Muscle of leg (tissue), 11 donors: ENCODE measurements around the gene PPP1R13L. TPM values are rescaled to one million over a fixed set of nuclear protein-coding genes. Genes with fewer than 3 reads are reported as not detected.

Experiments used
- DNase-seq: peaks from one replicate; pipeline ENCODE4 v3.0.0; 2013
- H3K27ac ChIP-seq: one replicate; pipeline ENCODE4 v1.5.1; 2013; ENCODE audit warnings: mild to moderate bottlenecking, low read length, control low read depth
- H3K27me3 ChIP-seq: one replicate; pipeline ENCODE4 v1.6.1; 2013; ENCODE audit warnings: low read length; ENCODE audit not compliant: control insufficient read depth, insufficient read depth
- H3K36me3 ChIP-seq: one replicate; pipeline ENCODE4 v1.6.1; 2013; ENCODE audit warnings: low read length; ENCODE audit not compliant: control insufficient read depth, insufficient read depth
- H3K4me1 ChIP-seq: one replicate; pipeline ENCODE4 v1.6.1; 2013; ENCODE audit warnings: low read length; ENCODE audit not compliant: control insufficient read depth, insufficient read depth
- H3K4me3 ChIP-seq: one replicate; pipeline ENCODE4 v1.5.1; 2013; ENCODE audit warnings: low read length, control low read depth
- H3K9me3 ChIP-seq: replicated peaks from 2 replicates; pipeline ENCODE4 v1.6.1; 2013; ENCODE audit warnings: low read depth, low read length; ENCODE audit not compliant: control insufficient read depth
- WGBS: methylation state at CpG from one replicate; pipeline ENCODE4 v1.1.5; 2013; ENCODE audit warnings: missing lambda C conversion rate; ENCODE audit not compliant: insufficient coverage; 5-methylcytosine and 5-hydroxymethylcytosine counted together
- polyA plus RNA-seq, 8 donors: library from polyadenylated mRNA; unstranded; fragments of 120-200 nt; gene quantifications; one replicate each; pipeline versions ENCODE4 v1.2.1 to v1.2.3, GENCODE V29; 2013; ENCODE audit warnings: inconsistent platforms in 1 of 8, low replicate concordance in 1 of 8; ENCODE audit not compliant: insufficient read length in 8 of 8, insufficient read depth in 1 of 8
- total RNA-seq: library from RNA; stranded (reverse); fragments of 120-200 nt; gene quantifications from one replicate; pipeline ENCODE4 v1.2.4, GENCODE V29; 2013

PPP1R13L gene
- total and polyA plus RNA-seq, 9 donors, result 1.7 to 8.4 (median 3.4) TPM

DNA sequence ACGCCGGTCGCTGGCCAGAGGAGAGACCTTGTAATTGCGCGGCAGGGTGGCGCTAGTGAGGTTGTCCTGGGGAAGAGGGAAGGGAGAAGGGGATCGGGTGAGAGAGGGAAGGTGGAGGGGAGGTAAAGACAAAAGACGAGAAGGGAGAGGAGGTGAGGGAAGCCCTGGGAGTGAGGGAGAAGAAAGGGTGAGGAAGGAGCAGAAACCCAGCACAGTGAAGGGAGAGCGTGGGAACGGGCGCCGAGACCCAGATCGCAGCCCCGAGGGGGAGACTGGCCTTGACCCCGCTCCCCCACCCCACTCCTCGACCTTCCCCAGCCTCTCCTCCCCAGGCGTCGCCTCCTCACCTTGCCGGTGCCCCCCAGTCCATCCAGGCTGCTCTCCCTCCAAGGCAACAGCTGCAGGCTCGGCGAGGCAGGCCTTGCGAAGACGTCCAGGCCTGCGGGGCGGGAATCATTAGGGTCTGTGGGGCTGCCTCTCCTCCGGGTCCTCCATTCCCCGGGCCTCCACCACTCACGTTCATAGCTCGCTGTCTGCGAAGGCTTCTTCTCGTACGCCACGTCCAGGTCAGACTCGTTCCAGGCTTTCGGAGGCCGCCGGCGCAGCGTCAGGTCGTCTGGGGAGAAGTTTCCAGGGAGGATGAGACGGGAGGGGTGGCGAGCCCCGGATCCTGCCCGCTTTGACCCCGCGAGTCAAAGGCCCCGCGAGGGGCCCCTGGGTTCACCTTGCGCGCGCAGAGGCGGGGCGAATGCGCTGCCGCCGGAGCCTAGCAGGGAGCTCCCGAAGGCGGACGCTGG, 8.8 kb downstream of the PPP1R13L start:
- no peaks in the 10 kb centered on the region for H3K36me3 ChIP-seq
- no peak for DNase-seq

DNA sequence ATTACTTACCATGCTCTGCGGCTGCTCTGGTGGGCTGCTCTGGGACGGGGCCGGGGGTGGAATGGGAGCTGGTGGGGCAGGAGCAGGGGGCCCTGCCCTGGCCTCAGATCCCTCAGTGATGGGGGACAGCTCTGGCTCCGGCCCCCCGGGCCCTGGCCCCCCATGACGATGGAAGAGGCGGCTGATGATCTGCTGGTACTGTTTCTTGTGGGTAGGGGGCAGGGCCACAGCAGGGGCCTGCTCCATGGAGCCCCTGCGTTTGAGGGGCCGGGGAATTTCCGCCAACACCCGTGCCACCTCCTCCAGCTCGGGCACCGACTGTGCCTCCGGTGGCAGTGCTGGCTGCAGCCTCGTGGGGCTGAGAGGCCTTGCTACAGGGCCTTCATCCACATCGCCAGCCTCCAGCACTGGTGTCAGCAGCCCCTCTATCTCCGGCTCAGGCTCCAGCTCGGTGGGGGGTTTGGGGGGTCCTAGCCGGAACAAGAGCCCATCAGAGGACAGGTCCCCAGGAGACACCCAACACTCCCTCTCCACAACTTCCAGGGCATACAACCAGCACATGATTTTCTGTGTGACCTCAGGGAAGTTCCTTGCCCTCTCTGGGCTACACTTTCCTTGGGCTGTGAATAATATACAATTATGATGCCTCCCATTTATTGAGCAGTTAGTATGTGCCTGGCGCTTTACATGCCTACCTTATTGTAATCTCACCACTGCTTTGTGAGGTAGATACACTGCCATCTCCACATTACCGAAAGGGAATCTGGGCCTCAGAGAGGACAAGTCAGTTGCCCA, 12.8 kb downstream of the PPP1R13L start:
- Histone ChIP-seq H3K27me3 (peaks cover 23% of the 10 kb centered on the region), H3K36me3 (no peaks in the 10 kb centered on the region), H3K27ac (no peak overlapping the region), H3K9me3 (no peaks in the 10 kb centered on the region), H3K4me3 (no peak overlapping the region), H3K4me1 (no peaks in the 10 kb centered on the region)
- no peak for DNase-seq
- 86% methylated on average over 14 of the region's 21 CpGs for WGBS

More for the DNA sequence above, 8.8 kb downstream of the PPP1R13L start:
- Histone ChIP-seq H3K4me1 (peaks cover 9% of the 10 kb centered on the region), H3K27me3 (peaks cover 36% of the 10 kb centered on the region), H3K27ac (no peak overlapping the region), H3K4me3 (no peak overlapping the region), H3K9me3 (no peaks in the 10 kb centered on the region)
- 9% methylated on average over 38 of the region's 59 CpGs for whole genome bisulfite sequencing

DNA sequence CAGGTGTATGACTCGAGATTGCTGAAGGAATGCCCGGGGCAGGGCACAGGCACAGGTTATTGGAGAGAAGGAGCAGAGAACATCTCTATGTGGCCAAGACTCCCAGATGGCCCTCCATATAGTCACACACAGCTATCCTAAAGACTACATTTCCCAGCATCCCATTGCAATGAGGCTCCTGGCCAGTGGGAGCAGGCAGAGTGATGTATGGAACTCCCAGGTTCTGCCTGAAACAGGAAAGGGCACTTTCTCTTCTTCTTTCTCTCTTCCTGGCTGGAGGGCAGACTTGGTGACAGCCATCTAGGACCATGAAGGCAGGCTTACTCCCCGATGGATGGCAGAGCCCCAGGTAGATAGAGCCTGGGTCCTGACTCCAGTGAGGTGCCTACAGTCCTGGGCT, 13.5 kb downstream of the PPP1R13L start:
- H3K27ac ChIP-seq, result no peak overlapping the region
- WGBS, result no CpG with 5 or more reads among the region's 3 CpGs
- no peaks in the 10 kb centered on the region for H3K4me1 ChIP-seq
- no peaks in the 10 kb centered on the region for H3K36me3 ChIP-seq
- no peak for DNase-seq
- H3K4me3 ChIP-seq, result no peak overlapping the region
- H3K27me3 ChIP-seq, result peaks cover 25% of the 10 kb centered on the region
- H3K9me3 ChIP-seq, result no peaks in the 10 kb centered on the region

DNA sequence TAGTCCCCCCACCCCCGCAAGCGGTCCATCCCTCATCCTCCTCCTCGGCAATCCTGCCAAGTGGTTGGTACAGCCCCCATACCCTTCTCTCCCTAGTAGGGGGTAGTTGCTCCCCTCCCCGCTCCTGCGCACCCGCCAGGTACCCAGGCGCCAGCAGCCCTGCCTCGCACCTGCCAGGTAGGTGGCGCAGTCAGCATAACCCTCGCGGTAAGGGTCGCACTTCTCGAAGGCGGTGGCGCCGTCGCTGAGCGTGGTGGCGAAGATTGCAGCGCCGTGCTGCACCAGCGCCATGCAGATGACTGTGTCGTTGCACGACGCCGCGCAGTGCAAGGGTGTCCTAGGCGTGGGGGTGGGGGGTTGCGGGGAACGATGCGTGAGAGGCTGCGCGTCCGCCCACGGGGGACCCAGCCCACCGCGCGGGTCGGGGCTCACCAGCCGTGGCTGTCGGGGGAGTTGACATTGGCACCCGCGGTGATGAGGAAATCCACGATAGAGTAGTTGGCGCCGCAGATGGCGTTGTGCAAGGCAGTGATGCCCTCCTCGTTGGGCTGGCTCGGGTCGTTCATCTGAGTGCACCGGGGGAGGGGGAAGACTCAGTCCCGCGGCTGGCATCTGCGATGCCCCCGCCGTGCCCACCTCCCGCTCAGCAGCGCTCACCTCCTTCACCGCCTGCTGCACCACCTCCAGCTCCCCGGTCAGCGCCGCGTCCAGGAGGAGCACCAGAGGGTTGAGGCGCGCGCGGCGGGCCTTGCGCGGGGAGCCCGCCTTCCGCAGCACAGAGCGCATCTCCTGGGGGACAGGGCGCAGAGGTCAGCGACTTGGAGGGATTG, 19.3 kb downstream of the PPP1R13L start:
- Histone ChIP-seq H3K27ac (no peak overlapping the region), H3K4me1 (peaks cover 4% of the 10 kb centered on the region), H3K27me3 (peaks cover 33% of the 10 kb centered on the region), H3K36me3 (no peaks in the 10 kb centered on the region), H3K4me3 (no peak overlapping the region), H3K9me3 (no peaks in the 10 kb centered on the region)
- DNase-seq, result no peak
- 4% methylated on average over 64 of the region's 75 CpGs for WGBS

DNA sequence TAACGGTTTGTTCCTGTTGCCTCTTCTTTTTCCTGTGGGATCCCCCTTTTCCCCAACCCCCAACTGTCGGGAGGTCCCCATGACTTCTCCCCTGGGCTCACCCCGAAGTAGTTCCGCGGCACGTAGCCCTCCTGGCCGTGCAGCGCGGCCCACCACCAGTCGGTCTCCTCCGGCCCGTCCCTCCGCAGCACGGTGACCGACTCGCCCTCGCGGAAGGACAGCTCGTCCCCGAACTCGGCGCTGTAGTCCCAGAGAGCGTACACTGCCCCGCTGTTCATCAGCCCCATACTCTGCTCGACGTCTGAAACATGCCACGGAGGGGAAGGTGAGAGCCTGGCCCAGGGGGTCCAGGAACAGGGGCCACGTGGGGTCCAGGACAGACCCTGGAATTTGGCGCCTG, 22.4 kb downstream of the PPP1R13L start:
- no peak for DNase-seq
- no peak overlapping the region for H3K4me3 ChIP-seq
- 66% methylated on average over 29 of the region's 29 CpGs for WGBS
- no peaks in the 10 kb centered on the region for H3K36me3 ChIP-seq
- peaks cover 4% of the 10 kb centered on the region for H3K4me1 ChIP-seq
- H3K9me3 ChIP-seq, result no peaks in the 10 kb centered on the region
- peaks cover 28% of the 10 kb centered on the region for H3K27me3 ChIP-seq
- H3K27ac ChIP-seq, result no peak overlapping the region

DNA sequence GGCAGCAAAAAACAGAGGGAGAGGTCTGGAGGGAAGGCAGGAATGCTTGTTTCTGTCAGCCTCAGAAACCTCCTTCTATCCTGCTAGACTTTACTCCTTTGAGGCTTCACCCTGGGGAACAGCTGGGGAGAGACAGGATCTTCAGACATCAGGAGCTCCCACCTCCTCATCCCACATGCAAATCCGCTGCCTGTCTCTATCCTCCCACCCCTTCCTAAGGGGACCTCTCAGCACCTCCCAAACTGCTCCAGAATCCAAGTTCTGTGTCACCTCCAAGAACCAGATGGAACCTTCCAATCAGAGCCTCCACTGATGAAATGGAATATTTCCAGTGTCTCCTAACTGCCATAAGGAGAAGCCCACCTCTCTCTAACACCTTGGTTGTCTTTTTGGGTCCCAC, 24.8 kb downstream of the PPP1R13L start:
- WGBS, result 73% methylated on average over 1 of the region's 1 CpG

DNA sequence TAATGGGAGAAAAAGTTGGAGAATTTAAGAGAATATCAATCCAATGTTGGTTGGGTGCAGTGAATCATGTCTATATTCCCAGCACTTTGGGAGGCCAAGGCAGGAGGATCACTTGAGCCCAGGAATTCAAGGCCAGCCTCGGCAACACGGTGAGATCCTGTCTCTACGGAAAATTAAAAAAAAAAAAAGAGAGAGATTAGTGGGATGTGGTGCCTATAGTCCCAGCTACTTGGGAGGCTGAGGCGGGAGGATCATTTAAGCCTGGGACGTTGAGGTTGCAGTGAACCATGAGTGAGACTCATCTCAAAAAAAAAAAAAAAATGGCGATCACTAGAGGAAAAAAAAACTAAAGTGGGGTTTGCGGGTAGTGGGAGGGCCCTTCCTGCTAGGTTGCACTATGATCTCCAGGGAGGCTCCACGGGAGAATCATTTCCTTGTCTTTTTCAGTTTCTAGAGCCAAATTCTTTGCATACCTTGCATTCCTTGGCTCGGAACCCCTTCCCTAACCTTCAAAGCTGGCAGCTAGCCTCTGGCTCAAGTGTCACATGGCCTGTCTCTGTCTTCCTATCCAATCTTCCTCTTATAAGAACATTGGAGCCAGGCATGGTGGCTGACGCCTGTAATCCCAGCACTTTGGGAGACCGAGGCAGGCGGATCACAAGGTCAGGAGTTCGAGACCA, 28.7 kb downstream of the PPP1R13L start:
- DNase-seq, result peak; percentile 81
- Histone ChIP-seq H3K4me3 (no peak overlapping the region), H3K9me3 (no peaks in the 10 kb centered on the region), H3K4me1 (peaks cover 8% of the 10 kb centered on the region), H3K36me3 (no peaks in the 10 kb centered on the region), H3K27ac (no peak overlapping the region), H3K27me3 (no peaks in the 10 kb centered on the region)
- 21% methylated on average over 11 of the region's 13 CpGs for WGBS

More for the DNA sequence above, 24.8 kb downstream of the PPP1R13L start:
- H3K27ac ChIP-seq, result no peak overlapping the region
- no peaks in the 10 kb centered on the region for H3K9me3 ChIP-seq
- peaks cover 6% of the 10 kb centered on the region for H3K4me1 ChIP-seq
- DNase-seq, result no peak
- peaks cover 7% of the 10 kb centered on the region for H3K27me3 ChIP-seq
- H3K4me3 ChIP-seq, result no peak overlapping the region
- H3K36me3 ChIP-seq, result no peaks in the 10 kb centered on the region

DNA sequence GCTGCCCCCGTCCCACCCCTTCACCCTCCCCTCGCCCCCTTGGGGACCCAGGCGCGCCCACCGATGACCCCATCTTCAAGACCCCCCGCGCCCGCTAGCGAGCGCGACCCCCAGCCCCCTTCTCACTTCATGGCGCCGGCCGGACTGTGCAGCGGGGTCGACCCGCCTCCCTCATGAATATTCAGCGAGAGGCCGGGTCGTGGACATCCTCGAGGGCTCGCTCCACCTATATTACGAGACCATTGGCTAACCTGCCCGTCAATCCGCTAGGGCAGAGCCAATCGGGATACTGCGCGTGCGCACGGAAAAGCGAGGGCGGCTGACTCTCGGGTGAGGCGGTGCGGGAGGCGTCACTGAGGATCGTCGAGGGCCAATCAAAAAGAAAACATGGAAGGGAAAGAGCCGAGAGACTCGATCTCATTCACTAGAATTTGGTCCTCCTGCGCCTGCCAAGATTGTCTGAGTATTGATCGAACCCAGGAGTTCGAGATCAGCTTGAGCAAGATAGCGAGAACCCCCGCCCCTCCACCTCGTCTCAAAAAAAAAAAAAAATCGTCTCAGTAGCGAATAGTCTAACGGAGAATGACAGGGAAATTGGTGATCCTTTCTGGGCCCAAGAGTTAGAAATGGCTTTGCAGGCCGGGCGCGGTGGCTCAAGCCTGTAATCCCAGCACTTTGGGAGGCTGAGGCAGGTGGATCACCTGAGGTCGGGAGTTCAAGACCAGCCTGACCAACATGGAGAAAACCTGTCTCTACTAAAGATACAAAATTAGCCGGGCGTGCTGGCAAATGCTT, 34.3 kb downstream of the PPP1R13L start, which contains the start of gene ERCC2:
TSS of gene ERCC2 (minus strand) at position 164 of the 795 bp plus-strand sequence. CDS start at position 131, 33 bp downstream.
- no peaks in the 10 kb centered on the region for H3K9me3 ChIP-seq
- H3K27ac ChIP-seq, result peak within 1 kb of the TSS; percentile 91
- H3K36me3 ChIP-seq, result peaks cover 9% of the 10 kb centered on the region
- no peaks in the 10 kb centered on the region for H3K27me3 ChIP-seq
- H3K4me3 ChIP-seq, result peak within 1 kb of the TSS; percentile 88
- DNase-seq, result peak; percentile 100
- 2% methylated on average over 39 of the region's 55 CpGs for WGBS
- peaks cover 10% of the 10 kb centered on the region for H3K4me1 ChIP-seq
